Measurements from ENCODE around the gene SGTA.

DNA sequence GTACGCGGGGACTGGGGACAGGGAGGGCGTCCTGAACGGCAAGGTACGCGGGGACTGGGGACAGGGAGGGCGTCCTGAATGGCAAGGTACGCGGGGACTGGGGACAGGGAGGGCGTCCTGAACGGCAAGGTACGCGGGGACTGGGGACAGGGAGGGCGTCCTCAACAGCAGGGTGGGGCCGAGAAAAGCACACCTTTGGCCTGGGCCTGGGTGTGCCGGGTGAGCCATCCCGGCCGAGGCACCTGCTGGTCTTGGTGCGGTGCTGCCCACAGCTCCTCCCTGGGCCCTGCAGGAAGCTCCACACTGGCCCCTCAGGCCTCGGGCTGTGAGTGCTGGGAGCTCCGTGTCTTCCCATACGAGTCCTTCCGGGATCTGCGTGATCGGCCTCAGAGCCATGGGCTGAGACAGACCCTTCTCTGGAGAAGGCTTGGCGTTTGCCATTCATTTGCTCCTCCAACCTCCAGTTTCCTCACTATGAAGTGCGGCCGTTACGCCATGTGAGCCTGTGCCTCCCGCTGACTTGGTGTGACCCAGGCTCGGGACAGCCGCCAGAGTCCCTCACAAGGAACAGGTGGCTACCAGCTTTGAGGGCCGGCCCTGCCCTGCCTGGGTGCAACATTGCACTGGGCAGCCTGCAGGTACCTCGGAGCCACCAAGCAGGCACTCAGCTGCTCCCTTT is 28.8 kb upstream of the SGTA start:
- TF ChIP-seq, protein P1, sequence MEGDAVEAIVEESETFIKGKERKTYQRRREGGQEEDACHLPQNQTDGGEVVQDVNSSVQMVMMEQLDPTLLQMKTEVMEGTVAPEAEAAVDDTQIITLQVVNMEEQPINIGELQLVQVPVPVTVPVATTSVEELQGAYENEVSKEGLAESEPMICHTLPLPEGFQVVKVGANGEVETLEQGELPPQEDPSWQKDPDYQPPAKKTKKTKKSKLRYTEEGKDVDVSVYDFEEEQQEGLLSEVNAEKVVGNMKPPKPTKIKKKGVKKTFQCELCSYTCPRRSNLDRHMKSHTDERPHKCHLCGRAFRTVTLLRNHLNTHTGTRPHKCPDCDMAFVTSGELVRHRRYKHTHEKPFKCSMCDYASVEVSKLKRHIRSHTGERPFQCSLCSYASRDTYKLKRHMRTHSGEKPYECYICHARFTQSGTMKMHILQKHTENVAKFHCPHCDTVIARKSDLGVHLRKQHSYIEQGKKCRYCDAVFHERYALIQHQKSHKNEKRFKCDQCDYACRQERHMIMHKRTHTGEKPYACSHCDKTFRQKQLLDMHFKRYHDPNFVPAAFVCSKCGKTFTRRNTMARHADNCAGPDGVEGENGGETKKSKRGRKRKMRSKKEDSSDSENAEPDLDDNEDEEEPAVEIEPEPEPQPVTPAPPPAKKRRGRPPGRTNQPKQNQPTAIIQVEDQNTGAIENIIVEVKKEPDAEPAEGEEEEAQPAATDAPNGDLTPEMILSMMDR (IDR thresholded peaks at IDR 0.05): no peak
- no peak for TF ChIP-seq POLR2A (IDR thresholded peaks at IDR 0.05)
